ENCODE measurements around the gene PRICKLE2. TPM values are rescaled to one million over a fixed set of nuclear protein-coding genes. Genes with fewer than 3 reads are reported as not detected.

The PRICKLE2 gene
- total and polyA plus RNA-seq, 8 donors, result 34.3 to 48.2 (median 41.9) TPM

DNA sequence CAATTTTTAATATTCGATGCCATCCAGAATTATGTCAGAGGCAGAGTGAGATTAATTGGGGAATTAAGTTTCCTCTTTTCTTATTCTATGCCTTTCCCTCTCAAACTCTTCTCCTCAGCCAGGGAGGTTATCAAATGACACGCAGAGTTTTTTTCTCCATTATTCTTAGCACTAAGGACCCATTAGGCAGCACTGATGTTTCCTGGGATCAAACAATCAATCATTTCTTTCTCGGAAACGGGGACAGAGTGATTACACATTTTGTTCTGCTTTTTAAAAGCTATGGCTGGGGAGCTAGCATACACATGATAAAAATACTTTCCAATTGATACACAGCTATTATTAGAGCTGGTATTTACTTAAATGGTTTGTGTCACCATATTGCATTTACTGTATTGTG lies 166.7 kb downstream of the PRICKLE2 start:
- intact Hi-C loops (cut with DNase I), result no loop called here
- Histone ChIP-seq H3K4me3 (no peak overlapping the region), H3K27me3 (no peaks in the 10 kb centered on the region), H3K27ac (no peak overlapping the region), H3K36me3 (no peaks in the 10 kb centered on the region), H3K9me3 (no peaks in the 10 kb centered on the region), H3K4me1 (no peaks in the 10 kb centered on the region)
- DNase-seq (no peak), ATAC-seq (no peak)
- TF ChIP-seq, protein P1, sequence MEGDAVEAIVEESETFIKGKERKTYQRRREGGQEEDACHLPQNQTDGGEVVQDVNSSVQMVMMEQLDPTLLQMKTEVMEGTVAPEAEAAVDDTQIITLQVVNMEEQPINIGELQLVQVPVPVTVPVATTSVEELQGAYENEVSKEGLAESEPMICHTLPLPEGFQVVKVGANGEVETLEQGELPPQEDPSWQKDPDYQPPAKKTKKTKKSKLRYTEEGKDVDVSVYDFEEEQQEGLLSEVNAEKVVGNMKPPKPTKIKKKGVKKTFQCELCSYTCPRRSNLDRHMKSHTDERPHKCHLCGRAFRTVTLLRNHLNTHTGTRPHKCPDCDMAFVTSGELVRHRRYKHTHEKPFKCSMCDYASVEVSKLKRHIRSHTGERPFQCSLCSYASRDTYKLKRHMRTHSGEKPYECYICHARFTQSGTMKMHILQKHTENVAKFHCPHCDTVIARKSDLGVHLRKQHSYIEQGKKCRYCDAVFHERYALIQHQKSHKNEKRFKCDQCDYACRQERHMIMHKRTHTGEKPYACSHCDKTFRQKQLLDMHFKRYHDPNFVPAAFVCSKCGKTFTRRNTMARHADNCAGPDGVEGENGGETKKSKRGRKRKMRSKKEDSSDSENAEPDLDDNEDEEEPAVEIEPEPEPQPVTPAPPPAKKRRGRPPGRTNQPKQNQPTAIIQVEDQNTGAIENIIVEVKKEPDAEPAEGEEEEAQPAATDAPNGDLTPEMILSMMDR (IDR thresholded peaks at IDR 0.05), result no peak

DNA sequence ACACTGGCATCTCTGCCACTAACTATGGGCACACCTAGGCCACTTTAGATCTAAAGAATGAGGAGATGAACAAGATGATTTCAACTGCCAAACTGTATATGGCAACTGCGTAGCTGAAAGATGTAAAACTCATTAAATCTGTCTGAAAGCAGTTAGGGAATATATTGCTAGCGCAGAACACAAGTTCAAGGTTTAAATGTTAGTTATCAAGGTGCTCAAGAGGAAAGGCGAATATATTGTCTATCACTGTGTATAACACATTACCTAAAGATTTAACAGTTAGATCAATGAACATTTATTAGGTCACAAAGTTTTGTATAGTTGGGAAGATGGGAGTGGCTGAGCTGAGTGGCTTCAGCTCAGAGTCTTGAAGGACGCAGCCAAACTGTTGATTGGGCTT lies 168.0 kb downstream of the PRICKLE2 start:
- H3K36me3 ChIP-seq, result no peaks in the 10 kb centered on the region
- no peaks in the 10 kb centered on the region for H3K9me3 ChIP-seq
- DNase-seq (no peak), ATAC-seq (no peak)
- H3K4me1 ChIP-seq, result no peaks in the 10 kb centered on the region
- no peak overlapping the region for H3K4me3 ChIP-seq
- TF ChIP-seq, protein P1 (IDR thresholded peaks at IDR 0.05), result no peak
- intact Hi-C loops (cut with DNase I), result no loop called here
- no peaks in the 10 kb centered on the region for H3K27me3 ChIP-seq
- H3K27ac ChIP-seq, result no peak overlapping the region

DNA sequence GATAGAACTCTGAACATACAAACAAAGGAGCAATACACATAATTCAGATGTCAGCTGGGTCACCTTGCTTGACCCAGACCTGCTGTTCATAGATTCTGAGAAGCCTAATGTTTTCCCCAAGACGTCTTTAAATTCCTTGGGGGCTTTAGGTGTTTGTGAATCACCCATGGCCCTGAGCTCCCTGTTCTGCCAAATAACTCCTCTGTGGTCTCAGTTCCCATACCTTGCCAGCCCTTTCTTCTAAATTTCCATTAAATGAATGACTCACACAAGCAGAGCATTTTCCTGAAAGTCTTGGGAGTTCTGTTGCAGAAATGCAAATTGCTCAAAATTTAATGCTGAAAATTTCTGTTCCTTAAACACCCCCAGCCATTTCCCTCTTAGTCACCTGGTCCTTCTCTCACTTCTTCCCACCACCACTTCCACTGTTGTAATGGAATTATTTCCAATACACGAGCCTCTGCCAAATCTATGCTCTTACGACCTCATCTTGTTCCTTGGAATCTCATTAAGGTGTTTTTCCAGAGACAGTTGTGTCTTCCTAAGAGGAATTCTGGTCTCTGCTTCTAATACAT lies 168.6 kb downstream of the PRICKLE2 start:
- no peak overlapping the region for H3K4me3 ChIP-seq
- no peak for DNase-seq
- H3K4me1 ChIP-seq, result no peaks in the 10 kb centered on the region
- H3K9me3 ChIP-seq, result no peaks in the 10 kb centered on the region
- no peak for ATAC-seq
- H3K36me3 ChIP-seq, result no peaks in the 10 kb centered on the region
- H3K27me3 ChIP-seq, result no peaks in the 10 kb centered on the region
- TF ChIP-seq, protein P1 (IDR thresholded peaks at IDR 0.05), result no peak
- intact Hi-C loops (cut with DNase I), result no loop called here
- no peak overlapping the region for H3K27ac ChIP-seq

DNA sequence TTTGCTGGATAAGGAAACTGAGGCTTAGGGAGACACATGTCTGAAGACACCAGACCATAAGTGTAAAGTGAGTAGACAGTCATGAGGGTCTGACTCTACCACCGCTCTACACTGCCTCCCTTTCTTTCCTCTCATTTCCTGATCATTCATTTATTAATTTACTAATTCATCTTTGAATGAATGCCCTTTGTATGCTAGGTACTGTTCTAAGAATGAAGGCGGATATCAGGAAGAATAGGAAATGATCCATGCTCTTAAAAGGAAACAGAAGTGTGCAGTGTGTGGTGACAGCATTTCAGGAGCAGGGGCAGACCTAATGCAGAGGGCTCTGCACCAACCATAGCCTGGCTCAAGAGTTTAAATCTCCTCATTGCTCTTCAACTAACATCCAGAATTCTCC lies 170.2 kb downstream of the PRICKLE2 start:
- Histone ChIP-seq H3K27me3 (no peaks in the 10 kb centered on the region), H3K36me3 (no peaks in the 10 kb centered on the region), H3K4me3 (no peak overlapping the region), H3K4me1 (no peaks in the 10 kb centered on the region), H3K9me3 (no peaks in the 10 kb centered on the region), H3K27ac (no peak overlapping the region)
- intact Hi-C loops (cut with DNase I), result no loop called here
- TF ChIP-seq, protein P1 (IDR thresholded peaks at IDR 0.05), result no peak
- DNase-seq (no peak), ATAC-seq (no peak)

DNA sequence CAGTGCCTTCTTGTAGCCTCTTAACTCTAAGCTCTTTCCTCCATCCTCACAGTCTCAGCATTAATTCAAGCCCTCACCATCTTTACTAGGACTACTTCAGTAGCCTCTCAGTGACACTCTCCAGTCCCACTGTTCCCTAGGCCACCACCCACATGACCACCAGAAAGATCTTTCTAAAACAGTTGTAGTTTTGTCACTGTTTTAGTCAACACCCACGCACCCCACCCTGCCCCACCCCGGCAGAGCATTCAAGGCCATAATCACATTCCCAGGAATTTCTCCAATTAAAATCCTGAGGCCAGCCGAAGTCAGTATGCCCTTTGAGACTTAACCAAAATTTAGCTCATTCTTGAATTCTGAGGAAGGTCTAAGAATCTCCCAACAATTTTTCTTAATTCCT lies 170.8 kb downstream of the PRICKLE2 start:
- H3K27ac ChIP-seq, result no peak overlapping the region
- no peaks in the 10 kb centered on the region for H3K4me1 ChIP-seq
- no peaks in the 10 kb centered on the region for H3K27me3 ChIP-seq
- DNase-seq, result no peak
- intact Hi-C loops (cut with DNase I), result no loop called here
- TF ChIP-seq, protein P1 (IDR thresholded peaks at IDR 0.05), result no peak
- no peak for ATAC-seq
- H3K36me3 ChIP-seq, result no peaks in the 10 kb centered on the region
- H3K4me3 ChIP-seq, result no peak overlapping the region
- no peaks in the 10 kb centered on the region for H3K9me3 ChIP-seq

Measured in left lung (tissue), 10 donors.